Lower lobe of right lung (tissue), 2 donors: ENCODE measurements around the gene UQCRFS1. TPM values are rescaled to one million over a fixed set of nuclear protein-coding genes. Genes with fewer than 3 reads are reported as not detected.

Experiments
- ATAC-seq, 2 donors: fragments of 200-7000 bp; cut with Tn5 transposase; one replicate each; pipeline ENCODE4 v1.9.1; 2020 to 2022; ENCODE audit warnings: mild to moderate bottlenecking in 2 of 2, moderate library complexity in 2 of 2
- DNase-seq: peaks from one replicate; pipeline ENCODE4 v3.0.0-alpha.2; 2020
- H3K27ac ChIP-seq: fragments of 200-600 bp; one replicate; pipeline ENCODE4 v1.8.0; 2022
- H3K27me3 ChIP-seq: fragments of 200-600 bp; one replicate; pipeline ENCODE4 v1.8.0; 2022; ENCODE audit warnings: low read depth
- H3K36me3 ChIP-seq: fragments of 200-600 bp; one replicate; pipeline ENCODE4 v1.8.0; 2022; ENCODE audit warnings: mild to moderate bottlenecking
- H3K4me1 ChIP-seq: fragments of 200-600 bp; one replicate; pipeline ENCODE4 v1.8.0; 2022
- H3K4me3 ChIP-seq: fragments of 200-600 bp; one replicate; pipeline ENCODE4 v1.8.0; 2022; ENCODE audit warnings: mild to moderate bottlenecking
- H3K9me3 ChIP-seq: fragments of 200-600 bp; one replicate; pipeline ENCODE4 v1.8.0; 2022
- CTCF ChIP-seq: fragments of 200-600 bp; IDR thresholded peaks from one replicate; pipeline ENCODE4 v1.8.0; 2022; ENCODE audit warnings: antibody characterized with exemption, mild to moderate bottlenecking
- intact Hi-C: fragments of 100-400 bp; cut with DNase I; formaldehyde crosslinking; loops from one replicate; pipeline ENCODE4 v1.11.0; 2022
- total RNA-seq: library from RNA; stranded (reverse); fragmentation: NEBNext Ultra II Directional; extraction: Animal tissue kit (Norgen Biotek cat#: 25700); gene quantifications from one replicate; pipeline ENCODE4 v1.2.1, GENCODE V29; 2021
- donor health status: DM: no; HTN: yes; CAD: no; lungs with severe emphysema.

UQCRFS1 gene
- total RNA-seq, 1 donor from 2014 or later = 21.5 TPM

- Histone ChIP-seq H3K27me3 (peaks cover 3% of the 10 kb centered on the region), H3K27ac (no peak overlapping the region), H3K4me3 (no peak overlapping the region), H3K36me3 (no peaks in the 10 kb centered on the region), H3K9me3 (no peaks in the 10 kb centered on the region), H3K4me1 (no peaks in the 10 kb centered on the region)
- no peak for DNase-seq
- no peak for TF ChIP-seq CTCF
- intact Hi-C loops = no loop called here
- ATAC-seq = no peak
These were observed 24.5 kb downstream of the UQCRFS1 start for GRCh38 chr19:29188289-29189032.

- no peaks in the 10 kb centered on the region for H3K36me3 ChIP-seq
- H3K9me3 ChIP-seq = no peaks in the 10 kb centered on the region
- DNase-seq = no peak
- no peak overlapping the region for H3K27ac ChIP-seq
- no peak overlapping the region for H3K4me3 ChIP-seq
- H3K4me1 ChIP-seq = no peaks in the 10 kb centered on the region
- no peak for TF ChIP-seq CTCF
- intact Hi-C loops = no loop called here
- ATAC-seq = no peak
- H3K27me3 ChIP-seq = peaks cover 3% of the 10 kb centered on the region
These were observed 25.3 kb downstream of the UQCRFS1 start for GRCh38 chr19:29187676-29188075.

- Histone ChIP-seq H3K9me3 (no peaks in the 10 kb centered on the region), H3K27me3 (peaks cover 3% of the 10 kb centered on the region), H3K4me1 (no peaks in the 10 kb centered on the region), H3K4me3 (no peak overlapping the region), H3K27ac (no peak overlapping the region), H3K36me3 (no peaks in the 10 kb centered on the region)
- no peak for TF ChIP-seq CTCF
- ATAC-seq = no peak
- DNase-seq = no peak
- intact Hi-C loops = no loop called here
These were observed 27.5 kb downstream of the UQCRFS1 start for GRCh38 chr19:29185427-29185826.

GRCh38 chr19:29176981-29177754, 35.8 kb downstream of the UQCRFS1 start:
- DNase-seq (no peak), ATAC-seq (no peak)
- no peaks in the 10 kb centered on the region for H3K27me3 ChIP-seq
- no peaks in the 10 kb centered on the region for H3K4me1 ChIP-seq
- TF ChIP-seq CTCF = no peak
- intact Hi-C loops = no loop called here
- H3K9me3 ChIP-seq = peaks cover 35% of the 10 kb centered on the region
- no peak overlapping the region for H3K27ac ChIP-seq
- H3K36me3 ChIP-seq = no peaks in the 10 kb centered on the region
- H3K4me3 ChIP-seq = no peak overlapping the region

GRCh38 chr19:29173896-29174295, 39.1 kb downstream of the UQCRFS1 start:
- Histone ChIP-seq H3K9me3 (peaks cover 35% of the 10 kb centered on the region), H3K27ac (no peak overlapping the region), H3K36me3 (no peaks in the 10 kb centered on the region), H3K4me3 (no peak overlapping the region), H3K27me3 (no peaks in the 10 kb centered on the region), H3K4me1 (no peaks in the 10 kb centered on the region)
- no peak for TF ChIP-seq CTCF
- intact Hi-C loops = no loop called here
- DNase-seq (no peak), ATAC-seq (no peak)
